Myometrial cell (primary cell): ENCODE data around the gene ASB18. TPM values are rescaled to one million over a fixed set of nuclear protein-coding genes. Genes with fewer than 3 reads are reported as not detected.

Source experiments
- total RNA-seq: library from RNA; depleted of rRNA; stranded (reverse); fragments of >200 nt; gene quantifications from 2 replicates; pipeline ENCODE4 v1.2.3, GENCODE V29; 2015

ASB18 gene
- not detected in 2 replicates for total RNA-seq

GRCh38 chr2:236264256-236264655 lies at the start of gene ASB18:
TSS of gene ASB18 (minus strand) at chr2:236264406. CDS start at chr2:236264345, 61 bp downstream.

GRCh38 chr2:236168110-236169080 lies 95.8 kb downstream of the ASB18 start, which contains the start of gene GBX2:
TSS of gene GBX2 (minus strand) at chr2:236168386. CDS start at chr2:236167971, 415 bp downstream.

Other genes with a start within 250 kb of the ASB18 start
- gene GBX2, start 96.0 kb downstream of the ASB18 start, total RNA-seq, result not detected in 2 replicates